Omental fat pad (tissue), 4 donors: ENCODE measurements around the gene FGD3. TPM values are rescaled to one million over a fixed set of nuclear protein-coding genes. Genes with fewer than 3 reads are reported as not detected.

ENCODE experiments used
- ATAC-seq: fragments of 150-250 bp; one replicate; pipeline ENCODE4 v1.9.1; 2016; ENCODE audit warnings: mild to moderate bottlenecking, moderate library complexity; ENCODE audit not compliant: low FRiP score
- DNase-seq: peaks from one replicate; pipeline ENCODE4 v3.0.0-alpha.2; 2019; ENCODE audit warnings: low spot score
- total RNA-seq, 4 donors: library from RNA; depleted of rRNA; stranded (reverse); fragments of >200 nt; gene quantifications; one replicate each; pipeline ENCODE4 v1.1.0, GENCODE V29; 2016
- TF ChIP-seq, protein P1 (sequence below), 3 donors: fragments of 450-650 bp; IDR thresholded peaks; one replicate each; pipeline ENCODE4 v1.5.1; 2016 to 2017; ENCODE audit warnings: antibody characterized with exemption in 3 of 3, mild to moderate bottlenecking in 3 of 3, moderate library complexity in 2 of 3

Gene FGD3
- total RNA-seq, 4 donors from 2014 or later: 5.4 to 26.5 (median 8.9) TPM

DNA sequence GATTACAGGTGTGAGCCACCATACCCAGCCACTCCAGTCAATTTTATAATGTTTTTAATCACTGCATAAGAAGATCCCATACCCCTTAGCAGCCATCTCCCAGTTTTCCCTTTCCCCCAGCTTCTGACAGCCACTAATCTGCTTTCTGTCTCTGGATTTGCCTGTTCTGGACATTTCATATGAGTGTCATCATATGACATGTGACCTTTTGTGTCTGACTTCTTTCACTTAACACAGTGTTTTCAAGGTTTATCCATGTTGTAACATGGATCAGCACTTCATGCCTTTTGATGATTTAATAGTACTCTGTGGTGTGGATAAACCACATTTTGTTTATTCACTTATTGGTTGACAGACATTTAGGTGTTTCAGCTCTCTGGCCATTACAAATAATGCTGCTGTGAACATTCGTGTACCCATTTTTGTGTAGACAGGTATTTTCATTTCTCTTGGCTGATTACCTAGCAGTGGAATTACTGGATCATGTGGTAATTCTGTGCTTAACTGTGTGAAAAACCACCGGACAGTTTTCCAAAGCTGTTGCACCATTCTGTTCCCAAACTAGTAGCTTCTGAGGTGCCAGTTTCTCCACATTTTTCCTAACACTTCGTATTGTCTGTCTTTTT is 119.8 kb downstream of the FGD3 start:
- DNase-seq (no peak), ATAC-seq (no peak)
- TF ChIP-seq, protein P1, sequence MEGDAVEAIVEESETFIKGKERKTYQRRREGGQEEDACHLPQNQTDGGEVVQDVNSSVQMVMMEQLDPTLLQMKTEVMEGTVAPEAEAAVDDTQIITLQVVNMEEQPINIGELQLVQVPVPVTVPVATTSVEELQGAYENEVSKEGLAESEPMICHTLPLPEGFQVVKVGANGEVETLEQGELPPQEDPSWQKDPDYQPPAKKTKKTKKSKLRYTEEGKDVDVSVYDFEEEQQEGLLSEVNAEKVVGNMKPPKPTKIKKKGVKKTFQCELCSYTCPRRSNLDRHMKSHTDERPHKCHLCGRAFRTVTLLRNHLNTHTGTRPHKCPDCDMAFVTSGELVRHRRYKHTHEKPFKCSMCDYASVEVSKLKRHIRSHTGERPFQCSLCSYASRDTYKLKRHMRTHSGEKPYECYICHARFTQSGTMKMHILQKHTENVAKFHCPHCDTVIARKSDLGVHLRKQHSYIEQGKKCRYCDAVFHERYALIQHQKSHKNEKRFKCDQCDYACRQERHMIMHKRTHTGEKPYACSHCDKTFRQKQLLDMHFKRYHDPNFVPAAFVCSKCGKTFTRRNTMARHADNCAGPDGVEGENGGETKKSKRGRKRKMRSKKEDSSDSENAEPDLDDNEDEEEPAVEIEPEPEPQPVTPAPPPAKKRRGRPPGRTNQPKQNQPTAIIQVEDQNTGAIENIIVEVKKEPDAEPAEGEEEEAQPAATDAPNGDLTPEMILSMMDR (IDR thresholded peaks at IDR 0.05): no peak

DNA sequence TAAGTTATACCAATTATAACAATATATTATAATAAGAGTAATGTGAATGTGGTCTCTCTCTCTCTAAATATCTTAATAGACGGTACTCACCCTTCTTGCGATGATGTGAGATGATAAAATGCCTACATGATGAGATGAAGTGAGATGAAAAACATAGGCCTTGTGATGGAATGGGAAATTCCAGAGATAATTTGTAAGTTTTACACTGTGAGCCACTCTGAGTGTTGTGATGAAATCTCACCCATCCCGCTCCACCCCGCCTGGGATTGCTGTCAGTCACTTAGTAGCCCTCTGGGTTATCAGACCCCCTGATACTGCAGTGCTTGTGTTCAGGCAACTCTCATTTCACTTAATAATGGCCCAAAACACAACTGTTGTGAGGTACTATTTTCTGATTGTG is 121.6 kb downstream of the FGD3 start:
- DNase-seq: no peak
- ATAC-seq: peak; percentile 57
- TF ChIP-seq, protein P1 (IDR thresholded peaks at IDR 0.05): no peak

DNA sequence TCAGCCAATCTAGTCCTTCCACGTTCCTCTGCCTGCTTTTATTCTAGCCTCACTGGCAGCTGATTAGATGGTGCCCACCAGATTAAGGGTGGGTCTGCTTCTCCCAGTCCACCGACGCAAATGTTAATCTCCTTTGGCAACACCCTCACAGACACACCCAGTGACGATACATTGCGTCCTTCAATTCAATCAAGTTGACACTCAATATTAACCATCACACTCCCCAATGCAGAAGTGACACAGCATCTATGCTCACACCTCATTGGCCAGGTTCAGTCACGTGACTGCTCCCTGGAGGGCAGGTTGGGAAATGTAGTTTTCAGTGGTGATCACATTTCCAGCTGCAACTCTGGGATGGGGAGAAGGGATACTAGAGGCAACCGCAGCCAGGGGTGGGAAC is 124.1 kb downstream of the FGD3 start:
- DNase-seq: no peak
- TF ChIP-seq, protein P1 (IDR thresholded peaks at IDR 0.05): no peak
- ATAC-seq: peak; percentile 60

DNA sequence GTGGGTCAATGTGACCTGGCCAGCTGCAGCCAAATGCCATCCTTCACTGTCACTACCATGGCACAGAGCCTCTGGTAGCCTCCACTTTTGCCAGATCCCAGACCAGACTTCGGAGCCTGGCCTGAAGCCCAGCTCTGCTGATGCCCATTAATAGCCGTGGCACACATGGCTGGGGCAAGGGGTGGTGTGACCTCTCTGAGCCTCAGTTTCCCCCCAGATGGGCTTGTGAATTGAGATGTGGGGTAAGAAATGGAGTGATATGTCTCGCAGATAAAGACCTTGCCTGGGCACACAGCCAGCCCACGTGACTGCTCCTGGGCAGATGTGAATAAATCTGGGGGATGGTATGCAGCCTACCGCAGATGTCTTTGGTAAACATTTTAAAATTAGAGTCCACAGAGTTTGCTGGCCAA is 125.1 kb downstream of the FGD3 start:
- ATAC-seq (no peak), DNase-seq (peak; percentile 45)
- TF ChIP-seq, protein P1 (IDR thresholded peaks at IDR 0.05): no peak

DNA sequence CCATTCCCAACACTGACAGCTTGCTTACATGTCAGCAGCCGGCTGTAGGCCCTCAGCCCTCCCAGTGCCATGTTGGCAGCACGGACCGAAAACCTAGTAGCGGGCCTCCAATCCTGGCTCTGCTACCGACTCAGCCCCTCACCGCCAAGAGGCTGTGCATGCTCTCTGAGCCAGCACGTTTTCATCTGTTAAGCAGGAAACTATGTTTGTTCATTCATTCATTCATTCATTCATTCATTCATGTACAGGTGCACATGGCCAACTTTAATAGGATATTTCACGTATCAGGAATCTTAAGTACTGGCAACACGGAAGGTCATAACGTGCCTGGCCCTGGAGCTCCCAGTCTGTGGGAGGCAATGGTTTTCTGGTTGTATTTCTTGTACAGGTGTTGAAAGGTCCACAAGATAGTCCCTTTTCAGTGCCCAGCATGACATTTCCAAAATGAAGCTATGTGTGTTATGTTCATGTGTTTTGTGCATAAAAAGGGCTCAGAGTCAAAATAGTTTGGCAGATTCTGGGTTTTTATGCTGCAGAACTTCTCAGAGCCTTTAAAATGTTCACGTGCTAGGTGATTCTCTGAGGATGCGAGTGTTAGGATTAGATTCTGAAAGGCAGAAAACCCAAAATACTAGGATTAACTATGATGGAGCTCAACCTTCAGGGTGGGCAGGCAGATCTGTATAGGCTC is 128.9 kb downstream of the FGD3 start:
- ATAC-seq (no peak), DNase-seq (no peak)
- TF ChIP-seq, protein P1 (IDR thresholded peaks at IDR 0.05): no peak

DNA sequence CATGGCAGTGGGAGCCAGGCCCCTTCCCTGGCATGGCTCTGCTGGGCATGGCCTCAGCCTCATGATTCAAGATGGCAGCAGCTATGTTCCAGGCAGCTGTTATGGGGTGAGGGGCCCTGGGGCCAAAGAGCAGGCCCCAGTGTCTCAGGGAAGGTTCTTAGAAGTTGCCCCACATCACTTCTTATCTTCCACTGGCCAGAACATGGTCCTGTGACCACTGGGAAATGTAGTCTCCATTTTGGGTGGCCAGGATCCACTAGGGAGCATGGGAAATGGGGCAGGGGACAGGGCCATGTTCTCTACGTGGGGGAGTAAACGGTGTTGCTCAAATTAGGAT is 129.4 kb downstream of the FGD3 start:
- TF ChIP-seq, protein P1 (IDR thresholded peaks at IDR 0.05): no peak
- ATAC-seq (no peak), DNase-seq (no peak)

DNA sequence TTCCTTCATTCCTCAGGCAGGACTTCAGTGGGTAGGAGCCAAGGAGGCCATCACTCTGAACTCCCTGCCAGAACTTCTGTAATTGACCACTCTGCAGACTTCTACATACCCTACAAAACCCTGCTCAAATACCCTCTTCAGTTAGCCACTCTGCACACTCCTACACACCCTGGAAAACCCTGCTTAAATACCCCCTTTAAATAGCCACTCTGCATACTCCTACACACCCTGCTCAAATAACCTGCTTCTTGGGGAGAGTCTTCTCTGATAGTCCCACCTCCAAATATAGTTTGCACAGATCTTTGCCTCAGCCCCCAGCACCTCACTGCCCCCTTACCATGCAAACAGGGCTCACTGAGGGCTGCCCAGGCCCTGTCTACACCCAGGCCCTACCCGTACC is 130.0 kb downstream of the FGD3 start:
- no peak for ATAC-seq
- DNase-seq: no peak
- TF ChIP-seq, protein P1 (IDR thresholded peaks at IDR 0.05): no peak
